HG02588 (cell line): ENCODE measurements around the gene IFRD2.

Experiments
- ATAC-seq: cut with Tn5 transposase; IDR thresholded peaks from one replicate; pipeline ENCODE4 v1.9.1; 2021; ENCODE audit warnings: mild to moderate bottlenecking, moderate library complexity; ENCODE audit not compliant: unreplicated experiment

Gene IFRD2

GRCh38 chr3:50302095-50303012 is 10.1 kb upstream of the IFRD2 start:
- no peak for ATAC-seq

GRCh38 chr3:50300681-50301254 is 8.5 kb upstream of the IFRD2 start:
- no peak for ATAC-seq

- no peak for ATAC-seq
Observed at GRCh38 chr3:50299929-50300680, 7.9 kb upstream of the IFRD2 start.

DNA sequence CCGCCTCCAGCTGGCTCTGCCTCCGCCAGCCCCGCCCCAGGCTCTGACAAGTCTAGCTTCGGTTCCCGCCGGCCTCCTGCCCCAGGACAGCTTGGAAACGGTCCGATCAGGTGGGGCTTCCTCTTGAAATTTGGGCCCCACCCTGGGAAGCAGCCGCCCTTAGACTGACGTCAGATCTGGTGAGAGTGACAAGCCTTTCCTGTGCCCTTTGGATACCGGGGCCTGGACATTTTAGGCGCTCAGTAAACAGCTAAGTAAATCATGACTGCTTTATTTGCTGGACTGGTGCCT is 7.4 kb upstream of the IFRD2 start:
- no peak for ATAC-seq

DNA sequence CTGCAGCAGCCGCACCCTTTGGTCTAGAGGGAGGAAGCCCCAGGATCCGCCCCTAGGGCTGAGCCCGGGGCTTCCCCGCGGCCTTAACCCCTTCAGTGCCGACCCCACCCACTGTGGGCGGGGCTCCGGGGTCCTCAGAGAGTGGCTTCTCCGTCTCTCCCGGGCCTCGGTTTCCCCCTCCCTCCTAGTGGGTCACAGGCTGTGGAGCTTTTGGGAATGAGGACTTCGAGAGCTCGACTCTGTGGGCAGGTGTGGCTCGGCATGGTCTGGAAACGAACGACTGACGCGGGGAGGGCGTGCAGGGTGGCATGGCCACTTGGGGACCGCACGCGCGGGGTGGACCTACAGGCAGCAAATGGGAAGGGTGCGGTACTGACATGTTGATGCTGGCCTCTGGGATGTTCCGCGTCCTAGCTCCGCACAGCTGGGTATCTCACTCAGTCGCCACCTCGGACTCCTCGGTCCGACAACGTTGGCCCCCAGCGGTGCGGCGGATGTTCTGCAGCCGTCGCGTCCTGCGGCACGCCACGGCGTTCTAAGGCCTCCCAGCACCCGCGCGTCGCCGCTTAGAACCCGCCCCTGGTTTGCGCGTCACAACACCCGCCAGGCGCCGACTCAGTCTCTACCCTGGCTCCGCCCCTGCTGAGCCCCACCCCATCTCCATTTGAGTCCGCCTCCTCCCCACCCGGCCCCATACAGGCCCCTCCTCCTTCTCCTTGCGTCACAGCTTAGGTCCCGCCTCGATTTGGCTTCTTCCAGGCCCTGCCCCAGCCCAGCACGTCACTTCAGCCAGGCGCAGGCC is 6.8 kb upstream of the IFRD2 start, which contains the start of the genes HYAL3 and NAA80:
Gene HYAL3, minus strand, starts transcription at position 570 of the 802 bp plus-strand sequence. CDS start 3,803 bp downstream, outside the sequence.
Gene NAA80, minus strand, starts transcription at position 570 of the 802 bp plus-strand sequence. CDS start 1,942 bp downstream, outside the sequence.
- peak; percentile 86 for ATAC-seq

DNA sequence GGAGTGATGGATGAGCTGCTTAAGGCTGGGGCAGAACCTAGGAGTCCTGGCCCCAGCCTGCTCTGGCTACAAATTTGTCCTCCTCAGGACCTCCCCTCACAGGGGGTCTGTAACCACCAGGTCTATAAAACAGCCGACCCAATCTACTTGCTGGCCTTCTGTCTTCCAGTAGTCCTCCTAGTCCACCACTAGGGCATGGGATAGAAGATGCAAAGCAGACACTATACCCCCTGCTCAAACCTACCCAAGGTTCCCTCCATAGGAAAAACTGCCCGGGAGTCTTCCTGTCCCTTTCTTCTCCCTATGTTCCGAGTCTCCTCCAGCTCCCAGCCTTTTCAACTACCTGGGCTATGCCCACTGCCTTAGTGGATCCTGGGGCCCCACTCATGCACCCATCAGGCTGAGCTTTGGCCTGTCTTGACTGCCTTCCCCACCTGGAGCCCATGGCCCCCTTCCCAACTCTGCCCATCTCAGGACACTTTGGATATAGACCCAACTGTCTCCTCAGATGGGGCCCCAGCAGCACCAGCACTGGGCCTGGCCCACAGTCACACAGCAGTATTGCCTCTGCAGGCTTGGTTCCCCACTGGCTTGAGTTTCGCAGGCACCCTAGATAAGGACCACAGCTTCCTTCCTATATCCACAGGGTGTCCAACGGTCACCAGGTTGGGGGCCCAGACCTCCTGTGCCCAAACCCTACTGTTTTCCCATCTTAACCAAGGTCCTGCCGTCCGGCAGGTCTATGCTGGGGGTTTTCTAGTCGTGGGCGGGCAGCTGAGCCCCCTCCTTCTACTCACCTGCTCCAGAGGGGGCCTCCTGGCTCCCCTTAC is 5.9 kb upstream of the IFRD2 start:
- ATAC-seq, result no peak

- no peak for ATAC-seq
Observed at GRCh38 chr3:50297384-50297775, 5.2 kb upstream of the IFRD2 start.

GRCh38 chr3:50296721-50297383 is 4.6 kb upstream of the IFRD2 start:
- no peak for ATAC-seq

DNA sequence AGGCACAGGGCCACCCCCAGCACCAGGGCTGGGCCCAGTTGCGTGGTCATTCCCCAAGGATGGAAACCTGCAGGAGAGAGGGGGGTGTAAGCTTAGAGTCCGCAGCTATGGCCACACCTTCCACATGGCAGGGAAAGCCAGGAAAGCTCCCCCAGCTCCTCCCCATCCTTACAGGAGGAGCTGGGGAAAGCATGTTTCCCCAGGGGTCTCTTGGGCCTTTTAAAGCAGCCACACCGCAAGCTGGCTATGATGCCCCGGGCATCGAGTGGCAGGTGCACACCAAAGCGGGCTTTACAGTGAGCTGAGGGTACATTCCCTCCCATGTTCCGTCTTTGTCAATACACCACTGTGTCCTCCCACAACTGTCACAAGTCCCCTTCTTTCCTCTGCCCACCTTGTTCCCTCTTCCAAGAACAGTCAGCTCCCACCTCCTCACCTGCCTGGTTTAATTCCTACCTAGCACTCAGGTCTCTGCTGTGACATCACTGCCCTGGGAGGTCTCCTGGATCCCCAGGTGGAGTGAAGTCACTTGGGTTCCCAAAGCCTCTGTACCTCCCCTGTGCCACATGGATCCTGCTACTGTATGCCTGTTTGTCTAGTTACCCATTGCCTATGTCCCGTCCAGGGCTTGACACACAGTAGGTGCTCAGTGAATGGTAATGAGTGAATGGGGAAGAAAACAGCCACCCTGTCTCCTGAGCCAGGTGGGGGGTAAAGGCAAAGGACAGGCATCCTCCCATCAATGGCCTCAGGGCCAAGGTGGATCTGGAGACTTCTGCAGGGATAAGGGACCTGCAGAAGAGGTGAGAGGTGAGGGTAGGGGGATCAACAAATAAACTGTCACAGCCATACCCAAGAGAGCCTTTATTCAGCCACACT is 3.6 kb upstream of the IFRD2 start:
- ATAC-seq, result no peak

GRCh38 chr3:50294492-50295403 is 2.5 kb upstream of the IFRD2 start:
- no peak for ATAC-seq

DNA sequence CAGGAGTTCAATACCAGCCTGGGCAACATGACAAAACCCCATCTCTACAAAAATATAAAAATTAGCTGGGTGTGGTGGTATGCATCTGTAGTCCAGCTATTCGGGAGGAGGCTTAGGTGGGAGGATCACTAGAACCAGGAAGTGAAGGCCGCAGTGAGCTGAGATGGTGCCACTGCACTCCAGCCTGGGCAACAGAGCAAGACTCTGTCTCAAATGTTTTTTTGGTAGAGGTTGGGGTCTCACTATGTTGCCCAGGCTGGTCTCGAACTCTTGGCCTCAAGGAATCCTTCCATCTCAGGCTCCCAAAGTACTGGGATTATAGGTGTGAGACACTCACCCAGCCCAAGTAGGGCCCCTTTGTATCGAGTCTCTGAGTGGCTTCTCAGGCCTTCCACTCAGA is 1.9 kb upstream of the IFRD2 start:
- no peak for ATAC-seq

- ATAC-seq, result no peak
Observed at GRCh38 chr3:50293079-50293801, 1.0 kb upstream of the IFRD2 start.

- ATAC-seq, result no peak
Observed at GRCh38 chr3:50290161-50290641, 2.0 kb downstream of the IFRD2 start.

GRCh38 chr3:50289130-50289529 is 3.1 kb downstream of the IFRD2 start:
- no peak for ATAC-seq

- no peak for ATAC-seq
Observed at GRCh38 chr3:50288387-50289007, 3.7 kb downstream of the IFRD2 start.

- ATAC-seq, result no peak
Observed at GRCh38 chr3:50287262-50287661, 5.0 kb downstream of the IFRD2 start.
